RWPE2 (cell line): ENCODE data around the gene NPM1.
"Not testable (repeated sequence)": the region's sequence is repeated elsewhere in the genome, so short reads cannot be mapped to it uniquely, and the experiment has no call there.

Source experiments
- ATAC-seq: fragments of 200-7000 bp; cut with Tn5 transposase; 3 replicates; pipeline ENCODE4 v1.9.1; 2021; ENCODE audit warnings: low read depth
- DNase-seq: peaks from one replicate; pipeline ENCODE4 v3.0.0-alpha.2; 2020; ENCODE audit warnings: low spot score
- H3K27ac ChIP-seq: fragments of 450-650 bp; 2 replicates; pipeline ENCODE4 v1.5.1; 2017; ENCODE audit warnings: mild to moderate bottlenecking; ENCODE audit not compliant: poor library complexity, severe bottlenecking
- H3K27me3 ChIP-seq: fragments of 250-450 bp; sonication (Bioruptor Pico); 2 replicates; pipeline ENCODE4 v1.5.1; 2021; ENCODE audit warnings: mild to moderate bottlenecking, moderate library complexity; ENCODE audit not compliant: insufficient read depth, poor library complexity, severe bottlenecking
- H3K36me3 ChIP-seq: fragments of 250-450 bp; sonication (Bioruptor Pico); 2 replicates; pipeline ENCODE4 v1.5.1; 2020; ENCODE audit warnings: low read depth, mild to moderate bottlenecking, moderate library complexity
- H3K4me1 ChIP-seq: fragments of 250-450 bp; sonication (Bioruptor Pico); 2 replicates; pipeline ENCODE4 v1.5.1; 2021; ENCODE audit warnings: mild to moderate bottlenecking, moderate library complexity; ENCODE audit not compliant: insufficient read depth, poor library complexity, severe bottlenecking
- H3K4me3 ChIP-seq: fragments of 250-450 bp; sonication (Bioruptor Pico); 2 replicates; pipeline ENCODE4 v1.5.1; 2021; ENCODE audit warnings: mild to moderate bottlenecking, moderate library complexity; ENCODE audit not compliant: severe bottlenecking
- H3K9me3 ChIP-seq: fragments of 250-450 bp; sonication (Bioruptor Pico); 2 replicates; pipeline ENCODE4 v1.5.1; 2021; ENCODE audit warnings: mild to moderate bottlenecking, moderate library complexity; ENCODE audit not compliant: severe bottlenecking
- CTCF ChIP-seq: fragments of 450-650 bp; IDR thresholded peaks from one replicate; pipeline ENCODE4 v1.5.1; 2017; ENCODE audit warnings: mild to moderate bottlenecking, moderate library complexity; ENCODE audit not compliant: poor library complexity, severe bottlenecking

Gene NPM1

GRCh38 chr5:171344936-171345608, 42.6 kb upstream of the NPM1 start:
- DNase-seq (no peak), ATAC-seq (no peak)
- no peak overlapping the region for H3K27ac ChIP-seq
- H3K36me3 ChIP-seq: no peaks in the 10 kb centered on the region
- peaks cover 2% of the 10 kb centered on the region for H3K27me3 ChIP-seq
- H3K4me3 ChIP-seq: no peak overlapping the region
- H3K9me3 ChIP-seq: no peaks in the 10 kb centered on the region
- H3K4me1 ChIP-seq: no peaks in the 10 kb centered on the region
- no peak for TF ChIP-seq CTCF

GRCh38 chr5:171351536-171352073, 36.0 kb upstream of the NPM1 start:
- no peak for TF ChIP-seq CTCF
- Histone ChIP-seq H3K27me3 (no peaks in the 10 kb centered on the region), H3K36me3 (no peaks in the 10 kb centered on the region), H3K9me3 (no peaks in the 10 kb centered on the region), H3K27ac (no peak overlapping the region), H3K4me1 (no peaks in the 10 kb centered on the region), H3K4me3 (no peak overlapping the region)
- DNase-seq: no peak
- no peak for ATAC-seq

GRCh38 chr5:171355302-171355724, 32.3 kb upstream of the NPM1 start:
- Histone ChIP-seq H3K9me3 (no peaks in the 10 kb centered on the region), H3K36me3 (no peaks in the 10 kb centered on the region), H3K4me1 (no peaks in the 10 kb centered on the region), H3K27ac (no peak overlapping the region), H3K4me3 (no peak overlapping the region), H3K27me3 (no peaks in the 10 kb centered on the region)
- no peak for ATAC-seq
- DNase-seq: no peak
- no peak for TF ChIP-seq CTCF

GRCh38 chr5:171357843-171358242, 29.8 kb upstream of the NPM1 start:
- no peak for TF ChIP-seq CTCF
- H3K27me3 ChIP-seq: no peaks in the 10 kb centered on the region
- no peak for ATAC-seq
- H3K27ac ChIP-seq: no peak overlapping the region
- H3K36me3 ChIP-seq: no peaks in the 10 kb centered on the region
- H3K9me3 ChIP-seq: no peaks in the 10 kb centered on the region
- DNase-seq: no peak
- no peak overlapping the region for H3K4me3 ChIP-seq
- H3K4me1 ChIP-seq: no peaks in the 10 kb centered on the region

DNA sequence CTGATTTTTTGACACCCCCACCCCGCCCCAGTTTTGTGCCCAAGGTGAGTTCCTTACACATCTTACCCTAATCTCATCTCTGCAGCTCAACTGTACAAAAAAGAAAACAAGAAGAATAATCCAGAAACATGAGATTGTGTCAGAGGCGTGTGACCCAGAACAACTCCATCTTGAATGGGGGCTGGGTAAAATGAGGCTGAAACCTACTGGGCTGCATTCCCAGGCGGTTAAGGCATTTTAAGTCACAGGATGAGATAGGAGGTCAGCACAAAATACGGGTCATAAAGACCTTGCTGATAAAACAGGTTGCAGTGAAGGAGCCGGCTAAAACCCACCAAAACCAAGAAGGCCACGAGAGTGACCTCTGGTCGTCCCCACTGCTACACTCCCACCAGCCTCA, 26.5 kb upstream of the NPM1 start:
- H3K9me3 ChIP-seq, H3K36me3 ChIP-seq, DNase-seq, ATAC-seq, H3K27me3 ChIP-seq, H3K4me3 ChIP-seq, H3K27ac ChIP-seq, H3K4me1 ChIP-seq: not testable (repeated sequence)

- ATAC-seq, H3K9me3 ChIP-seq, H3K4me1 ChIP-seq, H3K4me3 ChIP-seq, H3K27ac ChIP-seq, H3K27me3 ChIP-seq, DNase-seq, H3K36me3 ChIP-seq: not testable (repeated sequence)
These were observed 24.4 kb upstream of the NPM1 start for GRCh38 chr5:171363249-171363648.
